Calu3 (cell line): ENCODE data around the gene MTFP1. TPM values are rescaled to one million over a fixed set of nuclear protein-coding genes. Genes with fewer than 3 reads are reported as not detected.

Source experiments
- BruUV-seq: library from RNA; stranded (reverse); fragments of 400-500 nt; replicated peaks from 2 replicates; lab custom pipeline; 2021; lab: Mats Ljungman, UMichigan
- CTCF ChIA-PET: fragments of 300-600 bp; sonication (Branson Sonifier 250); formaldehyde crosslinking; loops from one replicate; lab custom pipeline; 2022; ENCODE audit warnings: antibody characterized with exemption; lab: Charles Lee
- DNase-seq: peaks from one replicate; pipeline ENCODE4 v3.0.0; 2022
- H3K27ac Mint-ChIP-seq: one replicate; pipeline ENCODE4 v1.8.0; 2022; ENCODE audit warnings: mixed read lengths; ENCODE audit not compliant: unreplicated experiment
- H3K27me3 Mint-ChIP-seq: one replicate; pipeline ENCODE4 v1.8.0; 2022; ENCODE audit warnings: mixed read lengths; ENCODE audit not compliant: unreplicated experiment
- H3K36me3 Mint-ChIP-seq: one replicate; pipeline ENCODE4 v1.8.0; 2022; ENCODE audit warnings: mild to moderate bottlenecking, moderate library complexity, mixed read lengths; ENCODE audit not compliant: insufficient read depth, unreplicated experiment
- H3K4me1 Mint-ChIP-seq: one replicate; pipeline ENCODE4 v1.8.0; 2022; ENCODE audit warnings: mild to moderate bottlenecking, low read depth, mixed read lengths; ENCODE audit not compliant: unreplicated experiment
- H3K4me3 Mint-ChIP-seq: one replicate; pipeline ENCODE4 v1.8.0; 2022; ENCODE audit warnings: mild to moderate bottlenecking, low read depth, moderate library complexity, mixed read lengths; ENCODE audit not compliant: unreplicated experiment
- H3K9me3 Mint-ChIP-seq: one replicate; pipeline ENCODE4 v1.8.0; 2022; ENCODE audit warnings: low read depth, mixed read lengths; ENCODE audit not compliant: unreplicated experiment
- intact Hi-C: fragments of 100-400 bp; cut with micrococcal nuclease; formaldehyde crosslinking; loops from one replicate; pipeline ENCODE4 v1.10.0; 2022; ENCODE audit not compliant: unreplicated experiment
- total RNA-seq: library from RNA; stranded (reverse); gene quantifications from 2 replicates; pipeline ENCODE4 v1.2.3, GENCODE V29; 2022
- TF ChIP-seq, protein P1 (sequence below): fragments of 200-600 bp; IDR thresholded peaks from one replicate; pipeline ENCODE4 v1.8.0; 2022; ENCODE audit warnings: antibody characterized with exemption; ENCODE audit not compliant: unreplicated experiment

MTFP1 gene
- total RNA-seq, 1 experiment from 2014 or later, result 30.5 TPM

GRCh38 chr22:30429887-30430286 is 4.3 kb downstream of the MTFP1 start:
- Mint-ChIP-seq H3K4me3 (no peak overlapping the region), H3K27me3 (no peaks in the 10 kb centered on the region), H3K36me3 (peaks cover 31% of the 10 kb centered on the region), H3K27ac (no peak overlapping the region), H3K9me3 (no peaks in the 10 kb centered on the region), H3K4me1 (peaks cover 19% of the 10 kb centered on the region)
- intact Hi-C loops, result no loop called here
- TF ChIP-seq, protein P1, sequence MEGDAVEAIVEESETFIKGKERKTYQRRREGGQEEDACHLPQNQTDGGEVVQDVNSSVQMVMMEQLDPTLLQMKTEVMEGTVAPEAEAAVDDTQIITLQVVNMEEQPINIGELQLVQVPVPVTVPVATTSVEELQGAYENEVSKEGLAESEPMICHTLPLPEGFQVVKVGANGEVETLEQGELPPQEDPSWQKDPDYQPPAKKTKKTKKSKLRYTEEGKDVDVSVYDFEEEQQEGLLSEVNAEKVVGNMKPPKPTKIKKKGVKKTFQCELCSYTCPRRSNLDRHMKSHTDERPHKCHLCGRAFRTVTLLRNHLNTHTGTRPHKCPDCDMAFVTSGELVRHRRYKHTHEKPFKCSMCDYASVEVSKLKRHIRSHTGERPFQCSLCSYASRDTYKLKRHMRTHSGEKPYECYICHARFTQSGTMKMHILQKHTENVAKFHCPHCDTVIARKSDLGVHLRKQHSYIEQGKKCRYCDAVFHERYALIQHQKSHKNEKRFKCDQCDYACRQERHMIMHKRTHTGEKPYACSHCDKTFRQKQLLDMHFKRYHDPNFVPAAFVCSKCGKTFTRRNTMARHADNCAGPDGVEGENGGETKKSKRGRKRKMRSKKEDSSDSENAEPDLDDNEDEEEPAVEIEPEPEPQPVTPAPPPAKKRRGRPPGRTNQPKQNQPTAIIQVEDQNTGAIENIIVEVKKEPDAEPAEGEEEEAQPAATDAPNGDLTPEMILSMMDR, result no peak
- CTCF ChIA-PET, result no interaction called here
- no peak for DNase-seq
- BruUV-seq, result no TSS peak

DNA sequence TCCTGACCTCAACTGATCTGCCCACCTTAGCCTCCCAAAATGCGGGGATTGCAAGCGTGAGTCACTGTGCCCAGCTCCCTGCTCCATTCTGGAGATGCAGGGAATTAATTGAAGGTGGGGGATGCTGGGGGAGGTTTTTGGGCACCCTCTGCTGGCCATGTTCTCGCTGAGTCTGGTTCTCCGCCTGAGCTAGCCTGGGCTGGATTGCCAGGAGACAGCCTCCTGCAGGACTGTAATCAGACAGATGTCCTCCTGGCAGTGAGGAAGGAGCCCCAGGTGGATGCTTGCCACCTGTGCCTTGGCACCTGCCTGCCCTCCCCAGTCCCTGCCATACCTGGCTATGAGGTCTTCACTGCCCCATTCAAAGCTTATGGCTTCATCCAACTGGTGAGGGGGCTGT is 5.4 kb downstream of the MTFP1 start:
- peaks cover 21% of the 10 kb centered on the region for H3K36me3 Mint-ChIP-seq
- no peaks in the 10 kb centered on the region for H3K27me3 Mint-ChIP-seq
- peaks cover 20% of the 10 kb centered on the region for H3K4me1 Mint-ChIP-seq
- peaks cover 3% of the 10 kb centered on the region for H3K9me3 Mint-ChIP-seq
- TF ChIP-seq, protein P1, result no peak
- H3K27ac Mint-ChIP-seq, result no peak overlapping the region
- intact Hi-C loops, result no loop called here
- CTCF ChIA-PET, result interaction anchor here (1.1 kb wide), 1 partner anchor 40 kb away, joined by 4 read pairs; no protein-coding TSS in a partner anchor
- no peak for DNase-seq
- no TSS peak for BruUV-seq
- no peak overlapping the region for H3K4me3 Mint-ChIP-seq

DNA sequence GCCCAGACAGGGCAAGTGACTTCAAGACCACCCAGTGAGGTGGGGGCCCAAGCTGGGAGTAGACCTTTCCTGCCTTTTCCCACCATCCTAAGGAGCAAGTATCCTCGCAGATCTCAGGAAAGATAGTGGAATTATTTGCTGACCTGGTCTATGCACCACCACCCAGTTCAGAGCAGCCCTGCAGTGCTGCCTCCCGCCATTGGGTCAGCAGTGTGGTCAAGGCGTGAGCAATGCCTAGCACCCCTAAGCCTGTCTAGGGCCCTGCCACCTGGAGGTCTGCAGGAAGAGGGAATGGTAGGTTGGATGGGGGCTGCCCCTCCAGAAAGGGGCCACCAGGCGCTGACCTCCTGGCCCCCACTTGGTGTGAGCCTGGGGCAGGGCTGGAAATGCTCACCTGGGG is 6.5 kb downstream of the MTFP1 start:
- H3K27me3 Mint-ChIP-seq, result no peaks in the 10 kb centered on the region
- BruUV-seq, result no TSS peak
- peaks cover 9% of the 10 kb centered on the region for H3K36me3 Mint-ChIP-seq
- intact Hi-C loops, result no loop called here
- TF ChIP-seq, protein P1, result no peak
- no peak for DNase-seq
- peaks cover 15% of the 10 kb centered on the region for H3K4me1 Mint-ChIP-seq
- no peak overlapping the region for H3K27ac Mint-ChIP-seq
- CTCF ChIA-PET, result interaction anchor here (1.1 kb wide), 1 partner anchor 41 kb away, joined by 4 read pairs; no protein-coding TSS in a partner anchor
- no peak overlapping the region for H3K4me3 Mint-ChIP-seq
- H3K9me3 Mint-ChIP-seq, result peaks cover 3% of the 10 kb centered on the region

DNA sequence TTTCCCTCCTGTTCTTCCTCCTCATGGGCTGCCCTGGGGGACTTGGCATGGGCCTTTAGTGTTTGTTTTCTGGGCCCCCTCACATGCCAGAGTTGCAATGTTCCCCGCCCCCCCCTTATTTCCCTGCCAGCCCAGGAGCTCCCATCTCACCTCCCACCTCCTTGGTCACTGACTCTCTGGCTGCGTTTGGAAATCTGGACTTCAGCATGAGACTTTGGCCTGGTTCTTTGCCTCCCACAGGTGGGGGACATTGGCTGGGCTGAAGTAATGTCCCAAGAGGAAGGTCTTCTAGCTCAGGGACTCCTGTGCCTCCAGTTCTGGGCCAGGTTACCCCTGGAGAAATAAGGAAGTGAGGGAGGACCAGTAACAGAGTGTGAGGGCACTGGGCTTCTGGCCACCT is 7.0 kb downstream of the MTFP1 start:
- intact Hi-C loops, result no loop called here
- no peak overlapping the region for H3K27ac Mint-ChIP-seq
- CTCF ChIA-PET, result no interaction called here

More for the DNA sequence above, 7.0 kb downstream of the MTFP1 start:
- H3K9me3 Mint-ChIP-seq, result peaks cover 3% of the 10 kb centered on the region
- no peak overlapping the region for H3K4me3 Mint-ChIP-seq
- TF ChIP-seq, protein P1, result no peak
- BruUV-seq, result no TSS peak
- H3K36me3 Mint-ChIP-seq, result peaks cover 6% of the 10 kb centered on the region
- DNase-seq, result no peak
- H3K4me1 Mint-ChIP-seq, result peaks cover 11% of the 10 kb centered on the region
- H3K27me3 Mint-ChIP-seq, result no peaks in the 10 kb centered on the region
